Muscle of leg (tissue), 11 donors: ENCODE measurements around the gene ARHGAP22. TPM values are rescaled to one million over a fixed set of nuclear protein-coding genes. Genes with fewer than 3 reads are reported as not detected.

Source experiments
- DNase-seq: peaks from one replicate; pipeline ENCODE4 v3.0.0; 2013
- H3K27ac ChIP-seq: one replicate; pipeline ENCODE4 v1.5.1; 2013; ENCODE audit warnings: mild to moderate bottlenecking, low read length, control low read depth
- H3K27me3 ChIP-seq: one replicate; pipeline ENCODE4 v1.6.1; 2013; ENCODE audit warnings: low read length; ENCODE audit not compliant: control insufficient read depth, insufficient read depth
- H3K36me3 ChIP-seq: one replicate; pipeline ENCODE4 v1.6.1; 2013; ENCODE audit warnings: low read length; ENCODE audit not compliant: control insufficient read depth, insufficient read depth
- H3K4me1 ChIP-seq: one replicate; pipeline ENCODE4 v1.6.1; 2013; ENCODE audit warnings: low read length; ENCODE audit not compliant: control insufficient read depth, insufficient read depth
- H3K4me3 ChIP-seq: one replicate; pipeline ENCODE4 v1.5.1; 2013; ENCODE audit warnings: low read length, control low read depth
- H3K9me3 ChIP-seq: replicated peaks from 2 replicates; pipeline ENCODE4 v1.6.1; 2013; ENCODE audit warnings: low read depth, low read length; ENCODE audit not compliant: control insufficient read depth
- WGBS: methylation state at CpG from one replicate; pipeline ENCODE4 v1.1.5; 2013; ENCODE audit warnings: missing lambda C conversion rate; ENCODE audit not compliant: insufficient coverage; 5-methylcytosine and 5-hydroxymethylcytosine counted together
- polyA plus RNA-seq, 8 donors: library from polyadenylated mRNA; unstranded; fragments of 120-200 nt; gene quantifications; one replicate each; pipeline versions ENCODE4 v1.2.1 to v1.2.3, GENCODE V29; 2013; ENCODE audit warnings: inconsistent platforms in 1 of 8, low replicate concordance in 1 of 8; ENCODE audit not compliant: insufficient read length in 8 of 8, insufficient read depth in 1 of 8
- total RNA-seq: library from RNA; stranded (reverse); fragments of 120-200 nt; gene quantifications from one replicate; pipeline ENCODE4 v1.2.4, GENCODE V29; 2013

ARHGAP22 gene
- total and polyA plus RNA-seq, 9 donors: 0.72 to 3.0 (median 1.2) TPM

DNA sequence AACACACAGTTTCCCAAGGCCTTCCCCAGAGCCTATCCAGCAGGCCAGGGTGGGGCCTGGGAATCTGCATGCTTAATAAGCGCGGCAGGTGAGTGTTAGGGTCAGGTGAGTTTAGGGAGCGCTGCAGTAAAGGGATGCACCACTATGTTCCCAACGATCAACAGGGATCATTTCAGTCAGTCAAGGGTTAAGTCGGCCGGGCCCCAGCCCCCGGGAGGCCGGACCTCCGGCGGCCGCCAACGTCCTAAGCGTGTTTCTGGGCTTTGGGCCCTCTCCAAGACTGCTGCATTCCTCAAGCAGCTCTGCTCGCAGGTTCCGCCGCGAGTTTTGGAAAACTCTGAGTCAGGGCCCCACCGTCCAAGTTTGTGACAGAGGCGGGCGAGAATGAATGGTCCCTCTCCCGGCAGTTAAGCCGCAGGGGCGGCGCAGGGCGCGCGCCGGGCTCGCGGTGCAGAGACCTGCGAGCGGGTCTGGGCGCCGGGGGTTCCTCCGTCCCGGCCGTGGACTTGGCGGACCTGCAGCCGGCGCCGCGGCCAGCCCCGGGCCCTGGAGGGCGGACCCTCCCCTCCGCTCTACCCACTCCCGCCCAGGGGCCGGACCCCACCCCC is 81.6 kb downstream of the ARHGAP22 start:
- peaks cover 20% of the 10 kb centered on the region for H3K27me3 ChIP-seq
- peak overlapping the region; percentile 40 for H3K4me3 ChIP-seq
- H3K36me3 ChIP-seq: no peaks in the 10 kb centered on the region
- no peaks in the 10 kb centered on the region for H3K9me3 ChIP-seq
- under 1% methylated on average over 44 of the region's 47 CpGs for WGBS
- DNase-seq: peak; percentile 94
- peaks cover 26% of the 10 kb centered on the region for H3K4me1 ChIP-seq
- H3K27ac ChIP-seq: no peak overlapping the region

- Histone ChIP-seq H3K27me3 (peaks cover 20% of the 10 kb centered on the region), H3K4me1 (peaks cover 26% of the 10 kb centered on the region), H3K9me3 (no peaks in the 10 kb centered on the region), H3K4me3 (no peak overlapping the region), H3K36me3 (no peaks in the 10 kb centered on the region), H3K27ac (no peak overlapping the region)
- WGBS: 69% methylated on average over 6 of the region's 7 CpGs
- DNase-seq: no peak
These were observed 82.7 kb downstream of the ARHGAP22 start for GRCh38 chr10:48522011-48522765.

DNA sequence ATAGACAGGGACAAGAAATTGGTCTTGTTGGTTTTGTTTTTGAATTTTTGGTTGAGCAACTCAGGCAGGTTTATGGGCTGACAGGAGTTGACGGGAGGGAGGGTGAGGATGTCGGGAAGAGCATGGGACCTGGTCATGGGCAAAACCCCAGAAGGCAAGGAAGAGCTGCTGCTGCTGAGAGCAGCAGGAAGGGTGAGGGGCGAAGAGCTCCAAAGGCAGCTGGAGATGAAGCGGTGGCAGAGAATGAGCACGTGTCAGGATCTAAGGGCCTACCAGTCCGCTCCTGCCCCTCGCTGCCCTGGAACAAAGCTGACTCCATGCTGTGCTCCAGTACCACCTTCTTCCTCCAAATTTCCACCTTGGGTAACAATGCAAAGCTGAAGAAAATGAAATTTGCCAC is 84.3 kb downstream of the ARHGAP22 start:
- peaks cover 6% of the 10 kb centered on the region for H3K9me3 ChIP-seq
- H3K27ac ChIP-seq: no peak overlapping the region
- H3K27me3 ChIP-seq: peaks cover 20% of the 10 kb centered on the region
- H3K4me3 ChIP-seq: no peak overlapping the region
- H3K36me3 ChIP-seq: no peaks in the 10 kb centered on the region
- peaks cover 14% of the 10 kb centered on the region for H3K4me1 ChIP-seq
- no peak for DNase-seq
- WGBS: 90% methylated on average over 6 of the region's 7 CpGs

DNA sequence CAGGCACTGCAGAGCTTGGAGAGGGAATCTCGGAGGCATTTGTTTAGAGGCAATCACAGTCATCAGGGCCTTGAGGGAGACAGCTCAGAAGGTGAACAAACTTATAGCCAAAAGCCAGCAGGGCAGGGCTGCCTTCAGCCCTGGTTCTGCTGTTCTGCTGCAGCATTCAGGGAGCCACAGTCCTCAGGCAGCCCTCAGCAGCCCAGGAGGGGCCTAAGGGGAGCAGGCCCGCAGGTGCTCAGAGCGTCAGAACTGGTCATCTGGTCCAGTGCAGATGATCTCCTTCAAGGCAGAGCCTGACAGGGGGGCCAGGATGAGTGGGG is 84.7 kb downstream of the ARHGAP22 start:
- peaks cover 18% of the 10 kb centered on the region for H3K27me3 ChIP-seq
- H3K27ac ChIP-seq: no peak overlapping the region
- H3K36me3 ChIP-seq: no peaks in the 10 kb centered on the region
- 47% methylated on average over 3 of the region's 3 CpGs for WGBS
- peaks cover 6% of the 10 kb centered on the region for H3K9me3 ChIP-seq
- peaks cover 14% of the 10 kb centered on the region for H3K4me1 ChIP-seq
- DNase-seq: no peak
- no peak overlapping the region for H3K4me3 ChIP-seq

- WGBS: 81% methylated on average over 12 of the region's 12 CpGs
- Histone ChIP-seq H3K4me3 (no peak overlapping the region), H3K9me3 (peaks cover 6% of the 10 kb centered on the region), H3K27me3 (peaks cover 18% of the 10 kb centered on the region), H3K27ac (no peak overlapping the region), H3K4me1 (peaks cover 14% of the 10 kb centered on the region), H3K36me3 (no peaks in the 10 kb centered on the region)
- no peak for DNase-seq
These were observed 85.2 kb downstream of the ARHGAP22 start for GRCh38 chr10:48519481-48520183.

- DNase-seq: no peak
- Histone ChIP-seq H3K27ac (no peak overlapping the region), H3K9me3 (peaks cover 9% of the 10 kb centered on the region), H3K36me3 (no peaks in the 10 kb centered on the region), H3K27me3 (peaks cover 15% of the 10 kb centered on the region), H3K4me3 (no peak overlapping the region), H3K4me1 (peaks cover 14% of the 10 kb centered on the region)
- WGBS: 56% methylated on average over 4 of the region's 4 CpGs
These were observed 85.9 kb downstream of the ARHGAP22 start for GRCh38 chr10:48518986-48519385.

DNA sequence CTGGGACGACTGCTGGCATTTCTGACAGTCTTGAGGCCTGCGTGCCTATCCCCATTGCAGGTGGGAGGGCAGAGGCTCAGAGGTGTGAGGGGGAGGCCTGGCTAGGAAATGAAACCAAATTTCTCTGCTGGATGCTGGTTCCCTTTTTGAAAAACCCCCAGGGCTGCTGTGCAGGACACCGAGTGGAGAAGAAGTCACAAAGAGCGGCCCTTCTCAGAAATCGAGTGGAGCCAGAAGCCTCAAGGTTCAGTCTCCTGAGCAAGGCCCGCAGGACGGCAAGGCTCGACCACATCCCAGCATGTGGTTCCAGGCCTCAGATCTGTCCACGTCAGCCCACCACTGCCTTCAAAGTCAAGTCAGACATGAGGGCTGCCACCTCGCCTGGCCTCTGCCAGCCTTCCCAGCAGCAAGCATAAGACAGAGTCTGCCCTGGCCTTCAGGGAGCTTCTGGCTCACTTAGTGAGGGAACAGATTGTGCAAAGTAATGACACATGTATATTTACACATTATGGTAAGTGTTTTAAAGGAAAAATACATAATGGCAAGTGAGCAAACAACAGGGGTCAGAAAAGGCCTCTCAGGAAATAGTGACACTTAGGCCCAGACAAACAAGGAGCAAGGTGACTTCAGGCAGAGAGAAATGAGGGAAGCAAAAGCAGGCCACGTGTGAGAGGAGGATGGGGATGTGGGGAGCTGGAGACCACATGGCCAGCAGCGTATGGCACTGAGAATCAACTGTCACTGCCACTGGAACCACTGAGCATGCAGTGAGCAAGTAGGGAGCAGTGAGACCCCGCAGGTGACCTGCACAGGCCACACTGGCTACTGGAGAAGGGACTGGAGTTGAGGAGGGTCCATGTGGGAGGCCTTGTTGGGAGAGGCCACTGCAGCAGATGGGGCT is 86.7 kb downstream of the ARHGAP22 start:
- Histone ChIP-seq H3K27ac (no peak overlapping the region), H3K9me3 (peaks cover 12% of the 10 kb centered on the region), H3K36me3 (no peaks in the 10 kb centered on the region), H3K27me3 (peaks cover 12% of the 10 kb centered on the region), H3K4me1 (peaks cover 12% of the 10 kb centered on the region), H3K4me3 (no peak overlapping the region)
- DNase-seq: no peak
- 70% methylated on average over 9 of the region's 13 CpGs for WGBS

DNA sequence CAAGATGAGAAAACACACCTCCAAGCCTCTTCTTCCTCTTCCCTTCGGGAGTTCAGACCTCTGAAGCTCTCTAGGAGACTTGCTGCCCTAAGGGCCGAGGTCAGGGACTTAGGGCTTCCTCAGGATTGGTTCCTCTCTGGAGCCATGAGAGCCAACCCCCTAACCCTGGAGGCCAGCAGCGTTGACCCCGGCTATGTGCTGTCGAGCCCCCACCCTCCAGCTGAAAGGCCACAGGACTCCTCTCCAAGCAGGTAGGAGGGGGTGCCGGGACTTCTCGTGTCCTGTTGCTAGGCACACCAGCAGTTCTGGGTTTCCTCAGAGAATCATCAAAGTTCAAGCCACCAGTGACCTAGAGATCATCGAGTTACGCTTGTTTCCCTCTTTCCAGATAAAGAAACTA is 87.4 kb downstream of the ARHGAP22 start:
- H3K36me3 ChIP-seq: no peaks in the 10 kb centered on the region
- peaks cover 8% of the 10 kb centered on the region for H3K27me3 ChIP-seq
- 86% methylated on average over 2 of the region's 9 CpGs for WGBS
- peaks cover 8% of the 10 kb centered on the region for H3K4me1 ChIP-seq
- no peak overlapping the region for H3K4me3 ChIP-seq
- no peak overlapping the region for H3K27ac ChIP-seq
- DNase-seq: no peak
- peaks cover 12% of the 10 kb centered on the region for H3K9me3 ChIP-seq

- no CpG with 5 or more reads among the region's 3 CpGs for WGBS
These were observed 88.0 kb downstream of the ARHGAP22 start for GRCh38 chr10:48516911-48517310.

More at GRCh38 chr10:48516911-48517310, 88.0 kb downstream of the ARHGAP22 start:
- peaks cover 12% of the 10 kb centered on the region for H3K9me3 ChIP-seq
- no peak overlapping the region for H3K27ac ChIP-seq
- no peak overlapping the region for H3K4me3 ChIP-seq
- H3K36me3 ChIP-seq: no peaks in the 10 kb centered on the region
- peaks cover 7% of the 10 kb centered on the region for H3K4me1 ChIP-seq
- H3K27me3 ChIP-seq: peaks cover 3% of the 10 kb centered on the region
- no peak for DNase-seq
